GM23338 (cell line): ENCODE data around the gene NUDT2.
A peak's percentile ranks its signal among the peaks of the same experiment; 100 is the strongest.

Source experiments
- CREB1 ChIP-seq: fragments of 250-450 bp; sonication (Bioruptor Pico); IDR thresholded peaks from 2 replicates; pipeline ENCODE4 v1.5.0; 2020; ENCODE audit warnings: low read depth, mild to moderate bottlenecking, moderate library complexity
- EZH2 ChIP-seq: fragments of 200-600 bp; sonication (generic); IDR thresholded peaks from one replicate; pipeline ENCODE4 v1.8.0; 2017; ENCODE audit warnings: antibody characterized with exemption, mild to moderate bottlenecking, low read depth; ENCODE audit not compliant: unreplicated experiment
- EZH2phosphoT487 ChIP-seq: fragments of 200-600 bp; sonication (generic); IDR thresholded peaks from one replicate; pipeline ENCODE4 v1.8.1; 2018; ENCODE audit warnings: antibody characterized with exemption; ENCODE audit not compliant: unreplicated experiment
- JUNB ChIP-seq: IDR thresholded peaks from one replicate; pipeline ENCODE4 v1.6.1; 2016; ENCODE audit warnings: antibody characterized with exemption; ENCODE audit not compliant: unreplicated experiment
- POLR2AphosphoS5 ChIP-seq: IDR thresholded peaks from 2 replicates; pipeline ENCODE4 v1.6.1; 2016; ENCODE audit warnings: antibody characterized with exemption, low read depth
- STAT1 ChIP-seq: IDR thresholded peaks from one replicate; pipeline ENCODE4 v1.6.1; 2016; ENCODE audit warnings: antibody characterized with exemption; ENCODE audit not compliant: unreplicated experiment
- TF ChIP-seq, protein P1 (sequence below), 2 experiments: fragments of 200-600 bp in 1 of 2; sonication (generic) in 1 of 2; conservative IDR thresholded peaks; 2 replicates each; pipeline versions ENCODE4 v1.5.1 to v1.6.1; 2016 to 2017; ENCODE audit warnings: antibody characterized with exemption in 2 of 2, low read depth in 2 of 2, mild to moderate bottlenecking in 2 of 2, moderate library complexity in 1 of 2
- TF ChIP-seq, protein P2 (sequence below): IDR thresholded peaks from 2 replicates; pipeline ENCODE4 v1.6.1; 2016; ENCODE audit warnings: antibody characterized with exemption
- TF ChIP-seq, protein P3 (sequence below): IDR thresholded peaks from one replicate; pipeline ENCODE4 v1.6.1; 2018; ENCODE audit warnings: antibody characterized with exemption; ENCODE audit not compliant: unreplicated experiment

GRCh38 chr9:34380511-34381315, 51.3 kb downstream of the NUDT2 start:
- TF ChIP-seq EZH2 (no peak), CREB1 (CRISPR knock-in tag) (no peak), STAT1 (no peak), POLR2AphosphoS5 (peak; percentile 51; the same call in 1 of the 2 replicates), JUNB (no peak), EZH2phosphoT487 (no peak)
- TF ChIP-seq, protein P1, sequence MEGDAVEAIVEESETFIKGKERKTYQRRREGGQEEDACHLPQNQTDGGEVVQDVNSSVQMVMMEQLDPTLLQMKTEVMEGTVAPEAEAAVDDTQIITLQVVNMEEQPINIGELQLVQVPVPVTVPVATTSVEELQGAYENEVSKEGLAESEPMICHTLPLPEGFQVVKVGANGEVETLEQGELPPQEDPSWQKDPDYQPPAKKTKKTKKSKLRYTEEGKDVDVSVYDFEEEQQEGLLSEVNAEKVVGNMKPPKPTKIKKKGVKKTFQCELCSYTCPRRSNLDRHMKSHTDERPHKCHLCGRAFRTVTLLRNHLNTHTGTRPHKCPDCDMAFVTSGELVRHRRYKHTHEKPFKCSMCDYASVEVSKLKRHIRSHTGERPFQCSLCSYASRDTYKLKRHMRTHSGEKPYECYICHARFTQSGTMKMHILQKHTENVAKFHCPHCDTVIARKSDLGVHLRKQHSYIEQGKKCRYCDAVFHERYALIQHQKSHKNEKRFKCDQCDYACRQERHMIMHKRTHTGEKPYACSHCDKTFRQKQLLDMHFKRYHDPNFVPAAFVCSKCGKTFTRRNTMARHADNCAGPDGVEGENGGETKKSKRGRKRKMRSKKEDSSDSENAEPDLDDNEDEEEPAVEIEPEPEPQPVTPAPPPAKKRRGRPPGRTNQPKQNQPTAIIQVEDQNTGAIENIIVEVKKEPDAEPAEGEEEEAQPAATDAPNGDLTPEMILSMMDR (conservative IDR thresholded peaks at IDR 0.05; ENCODE audit: low read depth in 2 of 2) = no peak
- TF ChIP-seq, protein P2, sequence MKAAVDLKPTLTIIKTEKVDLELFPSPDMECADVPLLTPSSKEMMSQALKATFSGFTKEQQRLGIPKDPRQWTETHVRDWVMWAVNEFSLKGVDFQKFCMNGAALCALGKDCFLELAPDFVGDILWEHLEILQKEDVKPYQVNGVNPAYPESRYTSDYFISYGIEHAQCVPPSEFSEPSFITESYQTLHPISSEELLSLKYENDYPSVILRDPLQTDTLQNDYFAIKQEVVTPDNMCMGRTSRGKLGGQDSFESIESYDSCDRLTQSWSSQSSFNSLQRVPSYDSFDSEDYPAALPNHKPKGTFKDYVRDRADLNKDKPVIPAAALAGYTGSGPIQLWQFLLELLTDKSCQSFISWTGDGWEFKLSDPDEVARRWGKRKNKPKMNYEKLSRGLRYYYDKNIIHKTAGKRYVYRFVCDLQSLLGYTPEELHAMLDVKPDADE = no peak
- TF ChIP-seq, protein P3, sequence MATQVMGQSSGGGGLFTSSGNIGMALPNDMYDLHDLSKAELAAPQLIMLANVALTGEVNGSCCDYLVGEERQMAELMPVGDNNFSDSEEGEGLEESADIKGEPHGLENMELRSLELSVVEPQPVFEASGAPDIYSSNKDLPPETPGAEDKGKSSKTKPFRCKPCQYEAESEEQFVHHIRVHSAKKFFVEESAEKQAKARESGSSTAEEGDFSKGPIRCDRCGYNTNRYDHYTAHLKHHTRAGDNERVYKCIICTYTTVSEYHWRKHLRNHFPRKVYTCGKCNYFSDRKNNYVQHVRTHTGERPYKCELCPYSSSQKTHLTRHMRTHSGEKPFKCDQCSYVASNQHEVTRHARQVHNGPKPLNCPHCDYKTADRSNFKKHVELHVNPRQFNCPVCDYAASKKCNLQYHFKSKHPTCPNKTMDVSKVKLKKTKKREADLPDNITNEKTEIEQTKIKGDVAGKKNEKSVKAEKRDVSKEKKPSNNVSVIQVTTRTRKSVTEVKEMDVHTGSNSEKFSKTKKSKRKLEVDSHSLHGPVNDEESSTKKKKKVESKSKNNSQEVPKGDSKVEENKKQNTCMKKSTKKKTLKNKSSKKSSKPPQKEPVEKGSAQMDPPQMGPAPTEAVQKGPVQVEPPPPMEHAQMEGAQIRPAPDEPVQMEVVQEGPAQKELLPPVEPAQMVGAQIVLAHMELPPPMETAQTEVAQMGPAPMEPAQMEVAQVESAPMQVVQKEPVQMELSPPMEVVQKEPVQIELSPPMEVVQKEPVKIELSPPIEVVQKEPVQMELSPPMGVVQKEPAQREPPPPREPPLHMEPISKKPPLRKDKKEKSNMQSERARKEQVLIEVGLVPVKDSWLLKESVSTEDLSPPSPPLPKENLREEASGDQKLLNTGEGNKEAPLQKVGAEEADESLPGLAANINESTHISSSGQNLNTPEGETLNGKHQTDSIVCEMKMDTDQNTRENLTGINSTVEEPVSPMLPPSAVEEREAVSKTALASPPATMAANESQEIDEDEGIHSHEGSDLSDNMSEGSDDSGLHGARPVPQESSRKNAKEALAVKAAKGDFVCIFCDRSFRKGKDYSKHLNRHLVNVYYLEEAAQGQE = no peak
